Measurements from ENCODE around the gene ACE2. TPM values are rescaled to one million over a fixed set of nuclear protein-coding genes. Genes with fewer than 3 reads are reported as not detected.
A peak's percentile ranks its signal among the peaks of the same experiment; 100 is the strongest.

Gene ACE2
- total and polyA plus RNA-seq, 9 of the 15 experiments (the other 6 are each of a cell fraction or from before 2014, with no cell fraction given) = 0.03 to 0.09 (median 0.07) TPM; not detected in 6

DNA sequence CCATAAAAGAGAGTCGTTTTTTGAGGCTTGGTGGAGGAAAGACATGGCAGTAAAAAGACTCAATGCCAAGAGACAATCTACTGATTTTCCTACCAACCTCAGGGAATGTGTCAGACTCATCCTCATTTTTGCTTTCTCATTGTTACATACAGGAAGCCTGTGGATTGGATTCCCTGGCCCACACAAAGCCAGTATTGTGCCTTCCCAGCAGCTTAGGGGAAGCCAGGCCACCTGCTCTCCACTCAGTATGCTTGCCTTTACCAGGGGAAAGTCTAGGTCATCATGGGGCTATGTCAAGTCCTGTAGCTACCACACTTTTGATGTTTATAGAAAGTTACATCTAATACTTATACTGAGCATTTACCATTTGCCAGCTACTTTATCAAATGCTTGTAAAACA lies 89.2 kb downstream of the ACE2 start:
- H3K4me2 ChIP-seq (ENCODE audit: insufficient read depth, low read length) = no peak overlapping the region
- DNase-seq (ENCODE audit: extremely low read depth in 1 of 4, low spot score in 3 of 4) (no peak), FAIRE-seq (no peak), ATAC-seq (no peak)
- H3K9me3 ChIP-seq (replicated peaks; ENCODE audit: control insufficient read depth, insufficient read depth, low read depth, low read length) = no peaks in the 10 kb centered on the region
- H3K4me1 ChIP-seq (replicated peaks in 1 of 2; ENCODE audit: control insufficient read depth in 2 of 2, insufficient read depth in 2 of 2, low read length in 2 of 2) = peaks cover 0 to 41% of the 10 kb centered on the region in 2 experiments
- 0% methylated on average over 1 of the region's 1 CpG for WGBS (ENCODE audit: insufficient coverage, low coverage, missing lambda C conversion rate)
- no peak overlapping the region for H3K27ac ChIP-seq (ENCODE audit: extremely low read depth, low read depth, low read length)
- H3K9ac ChIP-seq (ENCODE audit: insufficient read depth in 1 of 2, low read depth in 2 of 2, low read length in 2 of 2) = no peak overlapping the region
- H3K9me1 ChIP-seq (ENCODE audit: control insufficient read depth, insufficient read depth, low read length) = no peaks in the 10 kb centered on the region
- H3K79me2 ChIP-seq (ENCODE audit: control insufficient read depth, insufficient read depth, low read length) = no peaks in the 10 kb centered on the region
- H3K4me3 ChIP-seq = no peak overlapping the region
- ChIA-PET POLR2A (interaction anchor here (0.7 to 0.8 kb wide), 2 partner anchors 12 to 19 kb away, joined by 3 read pairs; partner anchors contain the start of gene PIR), CTCF (ENCODE audit: low intra/inter-chr PET ratio) (no interaction called here)
- in situ Hi-C loops (cut with MboI) = no loop called here
- no peaks in the 10 kb centered on the region for H3K27me3 ChIP-seq (ENCODE audit: control insufficient read depth in 2 of 2, insufficient read depth in 2 of 2, low read length in 2 of 2)
- no peaks in the 10 kb centered on the region for H4K20me1 ChIP-seq (replicated peaks; ENCODE audit: control insufficient read depth, insufficient read depth, low read length)
- no TSS peak for BruUV-seq (replicated peaks)
- H3K36me3 ChIP-seq (ENCODE audit: control insufficient read depth, insufficient read depth, low read length) = no peaks in the 10 kb centered on the region
- intact Hi-C loops (cut with micrococcal nuclease) = no loop called here
- H2AFZ ChIP-seq (ENCODE audit: low read depth, low read length) = peak overlapping the region; percentile 68
- TF ChIP-seq MAFG (tag; conservative IDR thresholded peaks at IDR 0.05) (0 out of 2 replicates have a peak, but pooled peaks have one; percentile 6), NCOA6 (IDR thresholded peaks at IDR 0.05) (no peak), HMGN3 (IDR thresholded peaks at IDR 0.05; ENCODE audit: borderline replicate concordance, extremely low read depth, insufficient read length, low read depth, low read length) (no peak), EP400 (IDR thresholded peaks at IDR 0.05) (no peak), NFE2 (IDR thresholded peaks at IDR 0.05; ENCODE audit: low read depth) (peak; percentile 53)
- TF ChIP-seq, protein P1, sequence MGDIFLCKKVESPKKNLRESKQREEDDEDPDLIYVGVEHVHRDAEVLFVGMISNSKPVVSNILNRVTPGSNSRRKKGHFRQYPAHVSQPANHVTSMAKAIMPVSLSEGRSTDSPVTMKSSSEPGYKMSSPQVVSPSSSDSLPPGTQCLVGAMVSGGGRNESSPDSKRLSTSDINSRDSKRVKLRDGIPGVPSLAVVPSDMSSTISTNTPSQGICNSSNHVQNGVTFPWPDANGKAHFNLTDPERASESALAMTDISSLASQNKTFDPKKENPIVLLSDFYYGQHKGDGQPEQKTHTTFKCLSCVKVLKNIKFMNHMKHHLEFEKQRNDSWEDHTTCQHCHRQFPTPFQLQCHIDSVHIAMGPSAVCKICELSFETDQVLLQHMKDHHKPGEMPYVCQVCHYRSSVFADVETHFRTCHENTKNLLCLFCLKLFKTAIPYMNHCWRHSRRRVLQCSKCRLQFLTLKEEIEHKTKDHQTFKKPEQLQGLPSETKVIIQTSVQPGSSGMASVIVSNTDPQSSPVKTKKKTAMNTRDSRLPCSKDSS (IDR thresholded peaks at IDR 0.05; ENCODE audit: low read depth, partially characterized antibody) = no peak
- TF ChIP-seq, protein P2, sequence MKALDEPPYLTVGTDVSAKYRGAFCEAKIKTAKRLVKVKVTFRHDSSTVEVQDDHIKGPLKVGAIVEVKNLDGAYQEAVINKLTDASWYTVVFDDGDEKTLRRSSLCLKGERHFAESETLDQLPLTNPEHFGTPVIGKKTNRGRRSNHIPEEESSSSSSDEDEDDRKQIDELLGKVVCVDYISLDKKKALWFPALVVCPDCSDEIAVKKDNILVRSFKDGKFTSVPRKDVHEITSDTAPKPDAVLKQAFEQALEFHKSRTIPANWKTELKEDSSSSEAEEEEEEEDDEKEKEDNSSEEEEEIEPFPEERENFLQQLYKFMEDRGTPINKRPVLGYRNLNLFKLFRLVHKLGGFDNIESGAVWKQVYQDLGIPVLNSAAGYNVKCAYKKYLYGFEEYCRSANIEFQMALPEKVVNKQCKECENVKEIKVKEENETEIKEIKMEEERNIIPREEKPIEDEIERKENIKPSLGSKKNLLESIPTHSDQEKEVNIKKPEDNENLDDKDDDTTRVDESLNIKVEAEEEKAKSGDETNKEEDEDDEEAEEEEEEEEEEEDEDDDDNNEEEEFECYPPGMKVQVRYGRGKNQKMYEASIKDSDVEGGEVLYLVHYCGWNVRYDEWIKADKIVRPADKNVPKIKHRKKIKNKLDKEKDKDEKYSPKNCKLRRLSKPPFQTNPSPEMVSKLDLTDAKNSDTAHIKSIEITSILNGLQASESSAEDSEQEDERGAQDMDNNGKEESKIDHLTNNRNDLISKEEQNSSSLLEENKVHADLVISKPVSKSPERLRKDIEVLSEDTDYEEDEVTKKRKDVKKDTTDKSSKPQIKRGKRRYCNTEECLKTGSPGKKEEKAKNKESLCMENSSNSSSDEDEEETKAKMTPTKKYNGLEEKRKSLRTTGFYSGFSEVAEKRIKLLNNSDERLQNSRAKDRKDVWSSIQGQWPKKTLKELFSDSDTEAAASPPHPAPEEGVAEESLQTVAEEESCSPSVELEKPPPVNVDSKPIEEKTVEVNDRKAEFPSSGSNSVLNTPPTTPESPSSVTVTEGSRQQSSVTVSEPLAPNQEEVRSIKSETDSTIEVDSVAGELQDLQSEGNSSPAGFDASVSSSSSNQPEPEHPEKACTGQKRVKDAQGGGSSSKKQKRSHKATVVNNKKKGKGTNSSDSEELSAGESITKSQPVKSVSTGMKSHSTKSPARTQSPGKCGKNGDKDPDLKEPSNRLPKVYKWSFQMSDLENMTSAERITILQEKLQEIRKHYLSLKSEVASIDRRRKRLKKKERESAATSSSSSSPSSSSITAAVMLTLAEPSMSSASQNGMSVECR (CRISPR knock-in tag; IDR thresholded peaks at IDR 0.05) = no peak
